Natural killer cell treated with Interleukin-12 subunit alpha and Interleukin-12 subunit beta and Interleukin-15 and Interleukin-18, amount 100 ng/mL, for 72 hours (primary cell): Measurements from ENCODE around the gene BCAR3. TPM values are rescaled to one million over a fixed set of nuclear protein-coding genes. Genes with fewer than 3 reads are reported as not detected.

Source experiments
- ATAC-seq, 2 donors: fragments of 150-1000 bp; cut with Tn5 transposase in 1 of 2; sonication (Bioruptor Pico), chemical (Tn5 transposase) in 1 of 2; 2 replicates each; pipeline ENCODE4 v1.10.0; 2021
- DNase-seq: peaks from one replicate; pipeline ENCODE4 v3.0.0; 2022; ENCODE audit warnings: low spot score
- H3K27ac Mint-ChIP-seq, 2 donors: 1 replicate in 1 of 2; 2 replicates in 1 of 2; pipeline ENCODE4 v1.8.0; 2022; ENCODE audit warnings: mixed read lengths in 2 of 2, mild to moderate bottlenecking in 1 of 2, moderate library complexity in 1 of 2
- H3K27me3 Mint-ChIP-seq, 2 donors: 1 replicate in 1 of 2; 2 replicates in 1 of 2; pipeline ENCODE4 v1.8.0; 2022; ENCODE audit warnings: mixed read lengths in 2 of 2
- H3K36me3 Mint-ChIP-seq: one replicate; pipeline ENCODE4 v1.8.0; 2022; ENCODE audit warnings: mixed read lengths
- H3K4me1 Mint-ChIP-seq, 2 donors: 1 replicate in 1 of 2; 2 replicates in 1 of 2; pipeline ENCODE4 v1.8.0; 2022; ENCODE audit warnings: low read depth in 2 of 2, mixed read lengths in 2 of 2, mild to moderate bottlenecking in 1 of 2
- H3K4me3 Mint-ChIP-seq: one replicate; pipeline ENCODE4 v1.8.0; 2022; ENCODE audit warnings: mixed read lengths
- H3K9me3 Mint-ChIP-seq: 2 replicates; pipeline ENCODE4 v1.8.0; 2022; ENCODE audit warnings: mixed read lengths
- total RNA-seq, 2 donors: library from RNA; stranded (reverse); gene quantifications; one replicate each; pipeline ENCODE4 v1.2.3, GENCODE V29; 2022

Gene BCAR3
- total RNA-seq, 2 donors from 2014 or later = 10.8 to 30.8 TPM

DNA sequence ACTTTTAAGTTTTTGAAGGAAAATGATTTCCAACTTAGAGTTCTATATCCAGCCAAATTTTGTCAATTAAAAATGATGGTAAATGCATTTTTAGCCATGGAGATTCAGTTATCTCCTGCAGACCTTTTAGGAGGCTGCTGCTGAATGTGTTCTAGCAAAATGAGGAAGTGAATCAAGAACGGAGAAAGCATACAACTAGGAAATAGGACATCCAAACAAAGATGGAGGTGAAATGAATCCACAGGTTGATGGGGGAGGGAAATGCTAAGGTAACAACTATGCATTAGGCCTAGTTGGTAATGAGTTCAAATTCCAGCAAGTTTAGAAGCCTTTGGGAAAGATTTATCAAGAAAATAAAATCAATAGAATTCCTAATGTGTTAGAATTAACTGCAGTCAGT lies 153.2 kb downstream of the BCAR3 start:
- no peaks in the 10 kb centered on the region for H3K4me1 Mint-ChIP-seq
- no peaks in the 10 kb centered on the region for H3K9me3 Mint-ChIP-seq
- no peak overlapping the region for H3K27ac Mint-ChIP-seq
- ATAC-seq (no peak), DNase-seq (no peak)
- no peaks in the 10 kb centered on the region for H3K36me3 Mint-ChIP-seq
- H3K27me3 Mint-ChIP-seq = peaks cover 6 to 39% of the 10 kb centered on the region in 2 donors
- no peak overlapping the region for H3K4me3 Mint-ChIP-seq

DNA sequence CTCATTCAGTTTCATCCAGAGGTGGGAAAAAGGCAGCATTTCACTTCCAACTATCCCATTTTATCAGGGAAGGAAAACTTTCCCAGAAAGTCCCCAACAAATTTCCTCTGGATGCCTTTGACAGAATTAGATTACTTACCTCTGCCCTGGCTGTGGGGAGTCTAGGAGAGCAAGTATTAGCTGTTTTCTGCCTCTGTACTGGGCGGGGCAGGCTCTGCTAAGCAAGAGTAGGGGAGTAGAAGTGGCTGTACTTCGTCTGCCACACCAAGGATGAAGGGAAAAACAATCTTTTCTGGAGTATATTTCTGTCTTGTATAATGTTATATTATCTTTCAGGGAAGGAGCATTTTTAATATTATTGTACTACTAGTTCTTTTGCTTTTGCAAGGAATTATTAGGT lies 155.2 kb downstream of the BCAR3 start:
- DNase-seq (no peak), ATAC-seq (no peak)
- Mint-ChIP-seq H3K9me3 (no peaks in the 10 kb centered on the region), H3K36me3 (no peaks in the 10 kb centered on the region), H3K27ac (no peak overlapping the region), H3K27me3 (peaks cover 4 to 36% of the 10 kb centered on the region in 2 donors), H3K4me3 (no peak overlapping the region), H3K4me1 (no peaks in the 10 kb centered on the region)

DNA sequence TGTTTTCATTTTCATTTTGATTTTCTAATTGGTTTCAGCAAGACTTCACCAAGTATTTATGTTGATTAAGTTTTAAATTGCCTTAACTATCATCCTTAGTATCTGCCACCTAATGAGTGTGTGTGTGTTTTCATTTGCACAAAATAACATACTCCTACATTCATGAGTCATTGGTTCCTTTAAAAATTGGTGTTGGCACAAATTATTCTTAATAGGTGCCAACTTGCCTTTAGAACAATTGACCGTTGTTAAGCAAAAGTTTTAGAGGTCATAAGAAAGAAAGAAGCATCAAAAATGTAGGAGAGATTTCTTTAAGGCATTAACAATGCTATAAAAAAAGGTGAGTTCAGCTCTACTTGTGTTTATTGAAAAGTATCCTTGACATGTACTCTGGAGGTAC lies 156.2 kb downstream of the BCAR3 start:
- Mint-ChIP-seq H3K9me3 (no peaks in the 10 kb centered on the region), H3K4me1 (no peaks in the 10 kb centered on the region), H3K27me3 (peaks cover 4 to 35% of the 10 kb centered on the region in 2 donors), H3K36me3 (no peaks in the 10 kb centered on the region), H3K27ac (no peak overlapping the region), H3K4me3 (no peak overlapping the region)
- DNase-seq (no peak), ATAC-seq (no peak)

DNA sequence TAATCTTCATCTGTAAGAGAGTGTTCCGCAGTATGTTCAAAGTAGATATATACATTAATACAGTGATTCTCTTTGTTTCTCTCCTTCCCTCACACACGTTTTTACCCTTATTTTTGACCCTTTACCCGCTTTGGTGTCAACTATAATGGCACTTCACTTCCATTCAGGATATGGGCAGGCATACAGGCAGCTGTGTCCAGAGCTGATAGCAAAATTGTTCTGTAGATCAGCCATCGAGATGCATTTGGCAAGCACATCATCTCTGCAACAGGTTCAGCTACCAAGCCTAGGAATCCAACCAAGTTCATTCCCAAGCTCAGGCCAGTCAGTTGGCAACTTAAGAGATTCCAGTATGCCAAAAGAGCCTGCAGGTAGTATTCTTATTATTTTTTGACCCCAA lies 158.9 kb downstream of the BCAR3 start:
- Mint-ChIP-seq H3K27me3 (peaks cover 4 to 29% of the 10 kb centered on the region in 2 donors), H3K36me3 (no peaks in the 10 kb centered on the region), H3K9me3 (no peaks in the 10 kb centered on the region)

DNA sequence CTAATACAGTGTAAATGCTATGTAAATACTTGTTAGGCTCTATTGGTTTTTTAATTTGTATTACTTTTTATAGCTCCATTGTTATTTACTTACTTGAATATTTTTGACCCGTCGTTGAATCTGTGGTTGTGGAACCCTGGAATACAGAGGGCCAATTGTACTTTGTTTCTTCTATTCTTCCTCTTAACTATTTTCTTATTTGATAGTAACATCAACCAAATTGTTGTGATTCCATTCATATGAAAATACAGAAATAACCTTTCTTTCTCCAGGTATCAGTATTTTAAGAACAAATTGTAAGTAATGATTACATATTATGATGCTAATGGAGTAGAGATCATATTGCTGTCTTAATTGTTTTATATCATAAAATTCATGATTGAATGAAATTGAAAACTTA lies 160.0 kb downstream of the BCAR3 start:
- ATAC-seq (no peak), DNase-seq (no peak)
- H3K27me3 Mint-ChIP-seq = peaks cover 12 to 31% of the 10 kb centered on the region in 2 donors
- no peak overlapping the region for H3K27ac Mint-ChIP-seq
- H3K4me3 Mint-ChIP-seq = no peak overlapping the region
- no peaks in the 10 kb centered on the region for H3K9me3 Mint-ChIP-seq
- H3K36me3 Mint-ChIP-seq = no peaks in the 10 kb centered on the region
- no peaks in the 10 kb centered on the region for H3K4me1 Mint-ChIP-seq

More for the DNA sequence above, 158.9 kb downstream of the BCAR3 start:
- DNase-seq (no peak), ATAC-seq (no peak)
- Mint-ChIP-seq H3K27ac (no peak overlapping the region), H3K4me3 (no peak overlapping the region), H3K4me1 (no peaks in the 10 kb centered on the region)

DNA sequence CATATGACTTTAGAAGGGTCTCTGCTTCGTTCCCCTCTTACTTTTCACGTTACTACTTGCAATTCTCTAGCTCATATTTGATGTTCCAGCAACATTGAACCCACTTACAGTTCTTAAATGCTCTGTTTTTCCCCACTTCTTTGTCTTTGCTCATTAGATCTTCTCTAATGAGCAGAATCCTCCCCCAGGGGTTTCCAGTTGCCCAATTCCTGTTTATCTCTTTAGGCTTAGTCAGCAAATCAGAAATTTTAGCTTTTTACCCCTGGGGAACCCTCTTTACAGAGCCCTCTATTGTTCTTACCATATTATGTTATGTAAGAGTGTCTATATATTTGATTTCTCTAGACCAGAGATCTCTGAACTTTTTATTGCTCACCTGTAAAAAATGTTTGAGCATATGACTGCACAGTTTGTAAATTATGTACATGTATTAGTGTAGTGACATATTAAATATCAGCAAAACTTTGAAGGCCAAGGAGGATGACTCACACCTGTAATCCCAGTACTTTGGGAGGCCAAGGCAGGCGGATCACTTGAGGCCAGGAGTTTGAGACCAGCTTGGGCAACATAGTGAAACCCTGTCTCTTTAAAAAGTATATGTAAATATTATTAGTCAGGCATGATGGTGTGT lies 162.3 kb downstream of the BCAR3 start:
- ATAC-seq (no peak), DNase-seq (no peak)
- no peaks in the 10 kb centered on the region for H3K36me3 Mint-ChIP-seq
- no peak overlapping the region for H3K27ac Mint-ChIP-seq
- H3K27me3 Mint-ChIP-seq = peaks cover 12 to 25% of the 10 kb centered on the region in 2 donors
- no peaks in the 10 kb centered on the region for H3K4me1 Mint-ChIP-seq
- no peaks in the 10 kb centered on the region for H3K9me3 Mint-ChIP-seq
- H3K4me3 Mint-ChIP-seq = no peak overlapping the region

DNA sequence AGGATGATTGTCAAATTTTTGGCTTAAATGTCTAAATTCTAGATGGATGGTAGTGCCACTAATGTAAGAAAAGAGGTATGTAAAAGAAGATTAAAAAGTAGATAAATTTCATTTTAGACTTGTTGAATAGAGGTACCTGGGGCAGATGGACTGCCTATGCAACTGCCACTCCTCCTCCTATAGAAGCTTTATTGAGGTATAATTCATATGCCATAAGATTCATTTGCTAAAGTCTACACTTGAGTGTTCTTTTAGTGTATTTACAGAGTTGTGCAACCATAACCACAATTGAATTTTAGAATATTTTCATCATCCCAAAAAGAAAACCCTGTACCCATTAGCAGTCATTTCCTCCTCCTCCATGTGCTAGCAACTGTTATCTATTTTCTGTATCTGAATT lies 163.1 kb downstream of the BCAR3 start:
- Mint-ChIP-seq H3K27me3 (peaks cover 12 to 25% of the 10 kb centered on the region in 2 donors), H3K9me3 (no peaks in the 10 kb centered on the region), H3K27ac (no peak overlapping the region), H3K36me3 (no peaks in the 10 kb centered on the region), H3K4me1 (no peaks in the 10 kb centered on the region), H3K4me3 (no peak overlapping the region)
- DNase-seq (no peak), ATAC-seq (no peak)

DNA sequence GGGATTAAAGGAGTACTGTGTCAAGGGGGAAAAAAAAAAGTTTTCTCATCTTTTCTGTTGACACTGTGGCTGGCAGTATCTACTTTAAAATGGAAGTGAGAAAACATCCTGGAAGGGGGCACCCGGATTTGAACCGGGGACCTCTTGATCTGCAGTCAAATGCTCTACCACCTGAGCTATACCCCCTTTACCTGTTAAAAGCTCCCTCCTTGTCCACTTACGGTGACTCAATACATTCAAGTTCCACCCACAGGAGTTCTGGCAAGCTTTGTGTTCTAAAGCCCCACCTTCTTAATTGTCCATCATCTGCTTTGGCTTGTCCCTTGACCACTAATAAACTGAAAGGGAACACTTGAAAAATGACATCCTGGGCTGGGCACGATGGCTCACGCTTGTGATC lies 165.5 kb downstream of the BCAR3 start:
- H3K27ac Mint-ChIP-seq = no peak overlapping the region
- H3K4me3 Mint-ChIP-seq = no peak overlapping the region
- ATAC-seq = no peak
- H3K4me1 Mint-ChIP-seq = no peaks in the 10 kb centered on the region
- no peaks in the 10 kb centered on the region for H3K9me3 Mint-ChIP-seq
- H3K36me3 Mint-ChIP-seq = no peaks in the 10 kb centered on the region
- no peak for DNase-seq
- peaks cover 15 to 19% of the 10 kb centered on the region in 2 donors for H3K27me3 Mint-ChIP-seq

Other genes with a start within 250 kb of the BCAR3 start
- gene FNBP1L, start 233.7 kb downstream of the BCAR3 start, total RNA-seq = under 1 TPM; 0.24 to 0.31 TPM
- 100 to 1,000 TPM in 1 of 2 donors, 10 to 100 TPM in 1; 78.4 to 101 TPM for gene DNTTIP2, start 197.4 kb upstream of the BCAR3 start, total RNA-seq
- 10 to 100 TPM; 27.8 to 31.4 TPM for gene GCLM, start 227.6 kb upstream of the BCAR3 start, total RNA-seq